D341Med (cell line): ENCODE measurements around the gene NDUFS7.
A peak's percentile ranks its signal among the peaks of the same experiment; 100 is the strongest.
"Not testable (repeated sequence)": the region's sequence is repeated elsewhere in the genome, so short reads cannot be mapped to it uniquely, and the experiment has no call there.

ENCODE experiments used
- DNase-seq: peaks from one replicate; pipeline ENCODE4 v3.0.0; 2012; ENCODE audit warnings: low spot score

Gene NDUFS7

GRCh38 chr19:1434040-1434366, 50.3 kb downstream of the NDUFS7 start:
- no peak for DNase-seq

- DNase-seq = no peak
These were observed 50.9 kb downstream of the NDUFS7 start for GRCh38 chr19:1434577-1435060.

GRCh38 chr19:1435378-1435989, 51.8 kb downstream of the NDUFS7 start:
- DNase-seq = no peak

GRCh38 chr19:1437609-1438008, 53.9 kb downstream of the NDUFS7 start:
- no peak for DNase-seq

GRCh38 chr19:1438035-1438932, 54.6 kb downstream of the NDUFS7 start, which contains the start of gene RPS15:
RPS15 (plus strand) TSS chr19:1438396; CDS start chr19:1438426, 30 bp downstream.
- peak; percentile 97 for DNase-seq

GRCh38 chr19:1438933-1439354, 55.2 kb downstream of the NDUFS7 start:
- DNase-seq = no peak

GRCh38 chr19:1439525-1440417, 56.1 kb downstream of the NDUFS7 start:
- DNase-seq = not testable (repeated sequence)

- no peak for DNase-seq
These were observed 56.7 kb downstream of the NDUFS7 start for GRCh38 chr19:1440418-1440801.

GRCh38 chr19:1441022-1441426, 57.3 kb downstream of the NDUFS7 start:
- DNase-seq = no peak

GRCh38 chr19:1441677-1442438, 58.2 kb downstream of the NDUFS7 start:
- no peak for DNase-seq
